Endothelial cell of umbilical vein (primary cell): Measurements from ENCODE around the gene RPS27. TPM values are rescaled to one million over a fixed set of nuclear protein-coding genes. Genes with fewer than 3 reads are reported as not detected.
"Not testable (repeated sequence)": the region's sequence is repeated elsewhere in the genome, so short reads cannot be mapped to it uniquely, and the experiment has no call there.

Experiments
- BruUV-seq: library from RNA; stranded (reverse); fragments of 400-500 nt; replicated peaks from 2 replicates; lab custom pipeline; 2021; lab: Mats Ljungman, UMichigan
- CTCF ChIA-PET: fragments of 300-600, 350-600 bp; sonication (Branson Sonifier 250); formaldehyde crosslinking; loops from one replicate; lab custom pipeline; 2021; ENCODE audit warnings: antibody characterized with exemption, inconsistent platforms; lab: Charles Lee
- POLR2A ChIA-PET: fragments of 300-600, 350-600 bp; sonication (Branson Sonifier 250); formaldehyde crosslinking; loops from one replicate; lab custom pipeline; 2021; ENCODE audit warnings: antibody characterized with exemption, inconsistent platforms; lab: Charles Lee
- DNase-seq: peaks from one replicate; pipeline ENCODE4 v3.0.0-alpha.2; 2011; ENCODE audit warnings: low read depth, low spot score
- FAIRE-seq: peaks from 2 replicates; lab custom pipeline; 2011; peaks lifted over from hg19 to GRCh38; lab: Jason Lieb, UNC
- H2AFZ ChIP-seq: 2 replicates; pipeline ENCODE4 v1.6.0; 2012; ENCODE audit warnings: low read depth, low read length, control low read depth, inconsistent platforms
- H3K27ac ChIP-seq: 2 replicates; pipeline ENCODE4 v1.5.1; 2011; ENCODE audit warnings: low read depth, mild to moderate bottlenecking, control low read depth, low read length, moderate library complexity; ENCODE audit not compliant: insufficient read depth
- H3K27me3 ChIP-seq, 2 experiments: 2 replicates each; pipeline versions ENCODE4 v1.6.0 to v1.6.1; 2011; ENCODE audit warnings: low read length in 2 of 2, mixed read lengths in 1 of 2; ENCODE audit not compliant: control insufficient read depth in 2 of 2, insufficient read depth in 2 of 2
- H3K36me3 ChIP-seq, 2 experiments: 2 replicates in 1 of 2; 3 replicates in 1 of 2; pipeline ENCODE4 v1.5.1; 2011; ENCODE audit warnings: low read length in 2 of 2, mild to moderate bottlenecking in 1 of 2, moderate library complexity in 1 of 2; ENCODE audit not compliant: control insufficient read depth in 2 of 2, insufficient read depth in 2 of 2; ENCODE audit errors: extremely low read depth in 1 of 2
- H3K4me1 ChIP-seq: 3 replicates; pipeline ENCODE4 v1.5.1; 2011; ENCODE audit warnings: mild to moderate bottlenecking, low read length; ENCODE audit not compliant: control insufficient read depth, insufficient read depth; ENCODE audit errors: extremely low read depth
- H3K4me2 ChIP-seq: 2 replicates; pipeline ENCODE4 v1.6.1; 2011; ENCODE audit warnings: low read length, control low read depth, mixed read lengths; ENCODE audit not compliant: insufficient read depth
- H3K4me3 ChIP-seq, 3 experiments: fragments of 200-600 bp in 1 of 3; sonication (generic), shearing (Covaris generic) in 1 of 3; replicated peaks in 1 of 3; 2 replicates each; pipeline ENCODE4 v1.5.1; 2011 to 2016; ENCODE audit warnings: control low read depth in 3 of 3, low read length in 3 of 3, mild to moderate bottlenecking in 2 of 3, inconsistent platforms in 1 of 3, low read depth in 1 of 3, moderate library complexity in 1 of 3; ENCODE audit not compliant: insufficient read depth in 1 of 3
- H3K79me2 ChIP-seq: 2 replicates; pipeline ENCODE4 v1.6.0; 2012; ENCODE audit warnings: low read length, inconsistent platforms; ENCODE audit not compliant: control insufficient read depth, insufficient read depth
- H3K9ac ChIP-seq: replicated peaks from 2 replicates; pipeline ENCODE3; 2011; ENCODE audit warnings: low read length, control low read depth; ENCODE audit not compliant: insufficient read depth; ENCODE audit errors: extremely low read depth
- H3K9me1 ChIP-seq: replicated peaks from 3 replicates; pipeline ENCODE4 v1.6.0; 2011; ENCODE audit warnings: mild to moderate bottlenecking, low read length; ENCODE audit not compliant: control insufficient read depth, insufficient read depth; ENCODE audit errors: extremely low read depth
- H3K9me3 ChIP-seq: replicated peaks from 2 replicates; pipeline ENCODE4 v1.5.1; 2012; ENCODE audit warnings: low read length, inconsistent platforms; ENCODE audit not compliant: control insufficient read depth, insufficient read depth
- H4K20me1 ChIP-seq: replicated peaks from 2 replicates; pipeline ENCODE3; 2011; ENCODE audit warnings: mild to moderate bottlenecking, low read length; ENCODE audit not compliant: control insufficient read depth, insufficient read depth; ENCODE audit errors: extremely low read depth
- EZH2 ChIP-seq: IDR thresholded peaks from 2 replicates; pipeline ENCODE4 v1.6.1; 2012; ENCODE audit warnings: borderline replicate concordance, low read depth, mild to moderate bottlenecking, moderate library complexity, low read length, inconsistent platforms; ENCODE audit not compliant: severe bottlenecking
- FOS ChIP-seq: IDR thresholded peaks from 2 replicates; pipeline ENCODE4 v1.6.1; 2011; ENCODE audit warnings: mild to moderate bottlenecking, low read length, moderate library complexity, borderline replicate concordance; ENCODE audit not compliant: insufficient read depth
- GATA2 ChIP-seq: IDR thresholded peaks from 2 replicates; pipeline ENCODE4 v1.7.0; 2011; ENCODE audit warnings: low read depth, mild to moderate bottlenecking, moderate library complexity, mixed read lengths, low read length; ENCODE audit not compliant: insufficient read length, insufficient read depth
- JUN ChIP-seq: IDR thresholded peaks from 2 replicates; pipeline ENCODE4 v1.6.1; 2011; ENCODE audit warnings: borderline replicate concordance, low read depth; ENCODE audit not compliant: insufficient read length, insufficient read depth
- MYC ChIP-seq: IDR thresholded peaks from one replicate; pipeline ENCODE4 v1.6.1; 2011; ENCODE audit warnings: mild to moderate bottlenecking, low read depth, low read length
- POLR2A ChIP-seq: IDR thresholded peaks from 2 replicates; pipeline ENCODE4 v1.6.1; 2012; ENCODE audit warnings: low read depth, mild to moderate bottlenecking, control low read depth, low read length
- POLR2AphosphoS5 ChIP-seq: IDR thresholded peaks from 2 replicates; pipeline ENCODE4 v1.6.1; 2012; ENCODE audit warnings: low read depth, mild to moderate bottlenecking, control low read depth, low read length, moderate library complexity; ENCODE audit not compliant: insufficient read depth
- dilution Hi-C: fragments of 300-500 bp; cut with MboI; formaldehyde crosslinking; loops from one replicate; pipeline ENCODE4 v1.15.0; 2019; ENCODE audit warnings: low sequenced_read_pairs; ENCODE audit not compliant: extremely low pct_ligation_motif_present
- intact Hi-C: fragments of 100-400 bp; cut with micrococcal nuclease; formaldehyde crosslinking; loops from one replicate; pipeline ENCODE4 v1.10.0; 2022
- polyA plus RNA-seq, 4 experiments: library from polyadenylated mRNA; depleted of rRNA in 3 of 4; stranded (reverse) in 3 of 4; unstranded in 1 of 4; fragments of >200 nt; gene quantifications; 2 replicates each; pipeline versions ENCODE4 v1.2.1 to v1.2.3, GENCODE V29; 2011 to 2012; ENCODE audit warnings: missing spikeins in 1 of 4
- total RNA-seq: library from RNA; stranded (reverse); gene quantifications from 2 replicates; pipeline ENCODE4 v1.2.3, GENCODE V29; 2021
- TF ChIP-seq, protein P1 (sequence below): IDR thresholded peaks from 2 replicates; pipeline ENCODE4 v1.6.1; 2011; ENCODE audit not compliant: insufficient read depth, insufficient read length
- TF ChIP-seq, protein P2 (sequence below), 2 donors: IDR thresholded peaks; 1 replicate in 1 of 2; 2 replicates in 1 of 2; pipeline ENCODE4 v1.5.1; 2011; ENCODE audit warnings: low read length in 2 of 2, mild to moderate bottlenecking in 2 of 2, moderate library complexity in 2 of 2, control low read depth in 1 of 2, inconsistent platforms in 1 of 2, low read depth in 1 of 2; ENCODE audit not compliant: insufficient read depth in 1 of 2; ENCODE audit errors: extremely low read depth in 1 of 2

The RPS27 gene
- total and polyA plus RNA-seq, 2 donors (not counting 3 experiments of a cell fraction or from before 2014, with no cell fraction given): 1,120 to 1,521 TPM

DNA sequence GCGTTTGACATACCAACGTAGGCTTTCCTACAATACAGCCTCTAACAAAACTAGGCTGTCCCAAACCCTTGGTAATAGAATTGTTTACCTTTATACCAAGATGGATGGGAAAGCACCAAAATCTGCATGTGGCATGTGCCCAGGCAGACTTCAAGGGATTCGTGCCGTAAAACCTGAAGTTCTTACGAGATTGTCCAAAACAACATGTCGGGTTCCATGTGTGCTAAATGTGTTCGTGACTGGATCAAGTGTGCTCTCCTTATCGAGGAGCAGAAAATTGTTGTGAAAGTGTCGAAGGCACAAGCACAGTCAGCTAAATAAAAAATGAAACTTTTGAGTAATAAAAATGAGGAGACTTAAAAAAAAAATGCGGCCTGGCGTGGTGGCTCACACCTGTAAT lies 5.1 kb downstream of the RPS27 start:
- no peaks in the 10 kb centered on the region for H4K20me1 ChIP-seq
- dilution Hi-C loops (no loop called here), intact Hi-C loops (loop anchor here (10.0 kb wide), 1 partner anchor 159 kb away; the partner anchor contains the start of gene NUP210L)
- no peaks in the 10 kb centered on the region for H3K9me1 ChIP-seq
- no peak overlapping the region for H3K4me3 ChIP-seq
- H3K4me2 ChIP-seq: no peak overlapping the region
- DNase-seq (no peak), FAIRE-seq (no peak)
- H3K27ac ChIP-seq: no peak overlapping the region
- no TSS peak for BruUV-seq
- H3K36me3 ChIP-seq: peaks cover 9 to 10% of the 10 kb centered on the region in 2 experiments
- H3K9ac ChIP-seq: no peak overlapping the region
- H2AFZ ChIP-seq: no peak overlapping the region
- ChIA-PET CTCF (interaction anchor here (1.2 kb wide), 1 partner anchor 339 kb away, joined by 4 read pairs; no protein-coding TSS in a partner anchor), POLR2A (no interaction called here)
- no peak for TF ChIP-seq GATA2
- TF ChIP-seq JUN: no peak
- TF ChIP-seq POLR2AphosphoS5: no peak
- TF ChIP-seq MYC: no peak
- TF ChIP-seq, protein P1, sequence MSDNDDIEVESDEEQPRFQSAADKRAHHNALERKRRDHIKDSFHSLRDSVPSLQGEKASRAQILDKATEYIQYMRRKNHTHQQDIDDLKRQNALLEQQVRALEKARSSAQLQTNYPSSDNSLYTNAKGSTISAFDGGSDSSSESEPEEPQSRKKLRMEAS: no peak
- no peak for TF ChIP-seq FOS
- TF ChIP-seq, protein P2, sequence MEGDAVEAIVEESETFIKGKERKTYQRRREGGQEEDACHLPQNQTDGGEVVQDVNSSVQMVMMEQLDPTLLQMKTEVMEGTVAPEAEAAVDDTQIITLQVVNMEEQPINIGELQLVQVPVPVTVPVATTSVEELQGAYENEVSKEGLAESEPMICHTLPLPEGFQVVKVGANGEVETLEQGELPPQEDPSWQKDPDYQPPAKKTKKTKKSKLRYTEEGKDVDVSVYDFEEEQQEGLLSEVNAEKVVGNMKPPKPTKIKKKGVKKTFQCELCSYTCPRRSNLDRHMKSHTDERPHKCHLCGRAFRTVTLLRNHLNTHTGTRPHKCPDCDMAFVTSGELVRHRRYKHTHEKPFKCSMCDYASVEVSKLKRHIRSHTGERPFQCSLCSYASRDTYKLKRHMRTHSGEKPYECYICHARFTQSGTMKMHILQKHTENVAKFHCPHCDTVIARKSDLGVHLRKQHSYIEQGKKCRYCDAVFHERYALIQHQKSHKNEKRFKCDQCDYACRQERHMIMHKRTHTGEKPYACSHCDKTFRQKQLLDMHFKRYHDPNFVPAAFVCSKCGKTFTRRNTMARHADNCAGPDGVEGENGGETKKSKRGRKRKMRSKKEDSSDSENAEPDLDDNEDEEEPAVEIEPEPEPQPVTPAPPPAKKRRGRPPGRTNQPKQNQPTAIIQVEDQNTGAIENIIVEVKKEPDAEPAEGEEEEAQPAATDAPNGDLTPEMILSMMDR (IDR thresholded peaks at IDR 0.05; ENCODE audit: extremely low read depth in 1 of 2, insufficient read depth in 1 of 2, low read depth in 1 of 2, low read length in 2 of 2): no peak
- TF ChIP-seq POLR2A: no peak
- no peak for TF ChIP-seq EZH2
- no peaks in the 10 kb centered on the region for H3K27me3 ChIP-seq
- H3K4me1 ChIP-seq: peaks cover 17% of the 10 kb centered on the region
- peaks cover 21% of the 10 kb centered on the region for H3K79me2 ChIP-seq
- H3K9me3 ChIP-seq: no peaks in the 10 kb centered on the region

DNA sequence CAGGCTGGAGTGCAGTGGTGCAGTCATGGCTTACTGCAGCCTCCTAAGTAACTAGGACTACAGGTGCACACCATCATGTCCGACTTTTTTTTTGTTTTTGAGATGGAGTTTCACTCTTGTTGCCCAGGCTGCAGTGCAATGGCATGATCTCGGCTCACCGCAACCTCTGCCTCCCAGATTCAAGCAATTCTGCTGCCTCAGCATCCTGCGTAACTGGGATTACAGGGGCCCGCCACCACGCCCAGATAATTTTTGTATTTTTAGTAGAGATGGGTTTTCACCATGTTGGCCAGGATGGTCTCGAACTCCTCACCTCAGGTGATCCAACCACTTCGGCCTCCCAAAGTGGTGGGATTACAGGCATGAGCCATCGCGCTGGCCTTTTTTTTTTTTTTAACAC lies 6.3 kb downstream of the RPS27 start:
- H2AFZ ChIP-seq, H3K27ac ChIP-seq, dilution Hi-C loops, H3K27me3 ChIP-seq, H3K9me3 ChIP-seq, H4K20me1 ChIP-seq, H3K4me2 ChIP-seq, POLR2A ChIA-PET, H3K9me1 ChIP-seq, CTCF ChIA-PET, DNase-seq, FAIRE-seq, BruUV-seq, H3K9ac ChIP-seq, H3K79me2 ChIP-seq, H3K4me3 ChIP-seq, H3K36me3 ChIP-seq: not testable (repeated sequence)
- H3K4me1 ChIP-seq: peaks cover 10% of the 10 kb centered on the region
- intact Hi-C loops: loop anchor here (10.0 kb wide), 1 partner anchor 158 kb away; the partner anchor contains the start of gene NUP210L
